GM18502 (cell line): ENCODE data around the gene TBC1D4.
A peak's percentile ranks its signal among the peaks of the same experiment; 100 is the strongest.

Experiments
- ATAC-seq: cut with Tn5 transposase; IDR thresholded peaks from one replicate; pipeline ENCODE4 v1.9.1; 2021; ENCODE audit warnings: mild to moderate bottlenecking; ENCODE audit not compliant: unreplicated experiment, poor library complexity

TBC1D4 gene

GRCh38 chr13:75422028-75422427 lies 59.9 kb downstream of the TBC1D4 start:
- no peak for ATAC-seq

GRCh38 chr13:75421133-75421532 lies 60.8 kb downstream of the TBC1D4 start:
- no peak for ATAC-seq

GRCh38 chr13:75419656-75420055 lies 62.3 kb downstream of the TBC1D4 start:
- ATAC-seq, result no peak

GRCh38 chr13:75418997-75419396 lies 63.0 kb downstream of the TBC1D4 start:
- no peak for ATAC-seq

GRCh38 chr13:75418186-75418843 lies 63.7 kb downstream of the TBC1D4 start:
- no peak for ATAC-seq

- ATAC-seq, result no peak
Observed at GRCh38 chr13:75417656-75418055, 64.3 kb downstream of the TBC1D4 start.

- peak; percentile 29 for ATAC-seq
Observed at GRCh38 chr13:75417012-75417384, 65.0 kb downstream of the TBC1D4 start.

GRCh38 chr13:75416327-75417011 lies 65.5 kb downstream of the TBC1D4 start:
- peak; percentile 77 for ATAC-seq

- no peak for ATAC-seq
Observed at GRCh38 chr13:75415694-75416093, 66.3 kb downstream of the TBC1D4 start.

GRCh38 chr13:75415171-75415570 lies 66.8 kb downstream of the TBC1D4 start:
- no peak for ATAC-seq

- ATAC-seq, result peak; percentile 31
Observed at GRCh38 chr13:75414036-75414827, 67.7 kb downstream of the TBC1D4 start.

GRCh38 chr13:75411924-75412537 lies 69.9 kb downstream of the TBC1D4 start:
- ATAC-seq, result no peak

GRCh38 chr13:75410207-75410606 lies 71.8 kb downstream of the TBC1D4 start:
- ATAC-seq, result peak; percentile 53

GRCh38 chr13:75407998-75408397 lies 74.0 kb downstream of the TBC1D4 start:
- no peak for ATAC-seq

- no peak for ATAC-seq
Observed at GRCh38 chr13:75407473-75407872, 74.5 kb downstream of the TBC1D4 start.

GRCh38 chr13:75405976-75406703 lies 75.8 kb downstream of the TBC1D4 start:
- ATAC-seq, result no peak

- no peak for ATAC-seq
Observed at GRCh38 chr13:75404726-75405125, 77.2 kb downstream of the TBC1D4 start.

GRCh38 chr13:75402787-75403186 lies 79.2 kb downstream of the TBC1D4 start:
- no peak for ATAC-seq

- ATAC-seq, result no peak
Observed at GRCh38 chr13:75400775-75401174, 81.2 kb downstream of the TBC1D4 start.

- ATAC-seq, result no peak
Observed at GRCh38 chr13:75399879-75400217, 82.1 kb downstream of the TBC1D4 start.
